Measurements from ENCODE around the gene CH25H.

CH25H gene

GRCh38 chr10:89159316-89159715 lies 47.8 kb downstream of the CH25H start:
- no peak for DNase-seq
- Histone ChIP-seq H3K27me3 (no peaks in the 10 kb centered on the region), H3K4me3 (no peak overlapping the region), H3K36me3 (no peaks in the 10 kb centered on the region), H3K9me3 (no peaks in the 10 kb centered on the region), H3K27ac (no peak overlapping the region), H3K4me1 (no peaks in the 10 kb centered on the region)
- no peak for TF ChIP-seq CTCF (IDR thresholded peaks at IDR 0.05)
- intact Hi-C loops (cut with DNase I; ENCODE audit: low total_unique reads) = no loop called here

GRCh38 chr10:89158446-89158845 lies 48.7 kb downstream of the CH25H start:
- Histone ChIP-seq H3K4me1 (no peaks in the 10 kb centered on the region), H3K36me3 (no peaks in the 10 kb centered on the region), H3K9me3 (no peaks in the 10 kb centered on the region), H3K27me3 (no peaks in the 10 kb centered on the region), H3K4me3 (no peak overlapping the region), H3K27ac (no peak overlapping the region)
- TF ChIP-seq CTCF (IDR thresholded peaks at IDR 0.05) = no peak
- no peak for DNase-seq
- intact Hi-C loops (cut with DNase I; ENCODE audit: low total_unique reads) = no loop called here

- no peaks in the 10 kb centered on the region for H3K9me3 ChIP-seq
- intact Hi-C loops (cut with DNase I; ENCODE audit: low total_unique reads) = no loop called here
- DNase-seq = no peak
- H3K27ac ChIP-seq = no peak overlapping the region
- no peak for TF ChIP-seq CTCF (IDR thresholded peaks at IDR 0.05)
- no peak overlapping the region for H3K4me3 ChIP-seq
- H3K36me3 ChIP-seq = no peaks in the 10 kb centered on the region
- no peaks in the 10 kb centered on the region for H3K4me1 ChIP-seq
- H3K27me3 ChIP-seq = no peaks in the 10 kb centered on the region
Observed at GRCh38 chr10:89156161-89156835, 50.8 kb downstream of the CH25H start.
